HG03432 (cell line): ENCODE data around the gene PTPRN2.
"Not testable (repeated sequence)": the region's sequence is repeated elsewhere in the genome, so short reads cannot be mapped to it uniquely, and the experiment has no call there.

Experiments
- ATAC-seq: cut with Tn5 transposase; IDR thresholded peaks from one replicate; pipeline ENCODE4 v1.9.1; 2021; ENCODE audit warnings: mild to moderate bottlenecking, moderate library complexity; ENCODE audit not compliant: unreplicated experiment

The PTPRN2 gene

DNA sequence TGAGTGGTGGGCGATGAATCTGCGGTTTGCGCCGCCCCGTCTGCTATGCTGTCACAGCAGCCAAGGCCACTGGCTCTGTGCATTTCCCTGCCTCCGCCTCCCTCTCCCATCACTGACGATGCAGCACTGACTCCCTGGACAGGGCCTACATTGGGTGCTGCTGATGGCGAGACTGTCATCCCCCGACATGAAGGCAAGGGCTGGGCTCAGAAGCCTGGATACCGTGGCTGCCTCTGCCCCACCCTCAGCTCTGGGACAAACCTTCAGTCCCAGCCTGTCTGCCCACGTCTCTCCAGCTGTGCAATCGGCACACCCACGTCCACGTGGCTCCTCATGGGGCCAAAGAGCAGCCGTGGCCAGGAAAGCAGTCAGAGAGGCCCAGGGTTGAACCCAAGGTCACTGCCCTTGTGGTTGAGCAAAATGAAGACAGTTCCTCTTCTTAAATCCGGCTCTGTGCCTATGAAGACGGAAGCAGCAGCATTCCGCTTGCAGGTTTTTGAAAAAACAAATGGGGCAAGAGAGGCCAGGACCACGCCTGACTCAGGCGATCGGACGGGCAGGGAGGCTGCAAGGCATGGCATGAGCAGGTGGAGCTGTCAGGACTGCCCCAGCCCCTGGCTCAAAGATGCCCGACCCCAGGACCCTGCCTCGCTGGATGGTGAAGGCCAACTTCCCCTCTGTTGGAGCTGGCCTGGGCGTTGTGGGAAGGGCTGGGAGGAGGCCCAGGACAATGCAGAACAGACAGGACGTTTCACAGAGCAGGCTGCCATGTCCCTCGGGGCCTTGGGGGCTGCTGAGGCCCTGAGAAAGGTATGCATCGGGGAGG is 733.3 kb downstream of the PTPRN2 start:
- no peak for ATAC-seq

DNA sequence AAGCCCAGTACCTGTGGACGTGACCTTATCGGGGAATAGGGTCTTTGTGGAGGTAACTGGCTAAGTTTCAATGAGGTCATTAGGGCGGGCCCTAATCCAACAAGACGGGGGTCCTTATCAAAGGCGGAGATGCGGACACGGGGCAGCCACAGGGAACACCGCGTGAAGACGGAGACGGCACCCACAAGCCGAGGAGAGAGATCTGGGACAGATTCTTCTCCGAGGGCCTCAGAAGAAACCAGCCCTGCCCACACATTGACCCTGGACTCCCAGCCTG is 733.9 kb downstream of the PTPRN2 start:
- no peak for ATAC-seq

DNA sequence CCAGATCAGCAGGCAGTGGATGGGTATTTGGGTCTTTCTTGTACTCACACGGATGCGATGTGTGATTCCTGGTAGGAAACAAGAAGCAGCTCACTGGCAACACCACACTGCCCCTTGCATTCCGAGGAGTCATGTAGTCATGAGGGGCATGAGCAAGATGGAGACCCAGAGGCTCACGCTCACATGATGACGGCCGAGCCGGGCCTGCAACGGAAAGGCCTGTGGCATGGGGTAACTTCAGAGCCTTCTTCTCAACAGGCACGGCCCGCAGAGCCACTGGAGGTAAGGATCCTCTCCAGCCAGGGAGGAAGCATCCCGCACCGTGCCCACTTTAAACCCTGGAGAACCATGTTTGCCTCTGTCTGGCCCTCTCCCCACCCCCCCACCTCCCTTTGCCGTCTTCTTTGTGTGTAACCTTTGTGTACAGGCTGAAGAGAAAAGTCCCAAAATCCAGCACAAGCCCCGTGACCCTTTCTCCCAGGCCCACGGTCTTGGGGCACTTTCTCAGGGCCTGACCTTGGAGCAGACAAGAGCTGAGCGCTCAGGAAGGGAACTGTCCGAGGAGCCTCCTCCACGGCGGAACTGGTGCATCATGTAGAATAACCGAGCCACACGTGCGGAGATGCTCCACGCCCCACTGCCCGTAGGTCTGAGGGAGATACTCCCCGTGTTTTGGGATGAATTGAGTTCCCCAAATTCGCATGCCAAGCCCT is 734.4 kb downstream of the PTPRN2 start:
- ATAC-seq, result no peak

DNA sequence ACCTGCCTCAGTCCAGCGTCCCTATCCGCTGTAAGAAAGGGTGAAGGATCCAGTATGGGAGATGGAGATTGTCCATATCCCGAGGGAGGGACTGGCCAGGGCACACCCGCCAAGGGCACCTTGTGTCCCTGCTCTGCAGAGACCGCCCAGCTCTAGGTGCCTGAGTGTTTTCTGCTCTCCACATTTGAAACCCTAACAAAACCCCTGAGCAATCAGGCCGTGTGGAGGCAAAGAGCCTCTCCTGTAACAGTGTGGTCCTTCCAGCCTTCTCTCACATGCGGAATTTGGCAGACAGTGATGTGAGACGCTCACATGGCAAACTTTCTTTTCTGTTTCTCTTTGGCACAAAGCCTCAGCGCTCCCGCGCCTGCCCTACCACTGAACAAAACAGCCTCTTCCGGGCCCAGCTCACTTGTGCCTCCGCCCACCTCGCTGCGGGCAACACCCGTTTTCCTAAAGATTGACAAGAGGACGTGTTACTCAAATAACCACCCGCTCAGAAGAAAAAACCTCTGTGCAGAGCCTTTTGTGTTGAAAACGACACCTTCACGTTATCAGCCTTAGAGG is 736.0 kb downstream of the PTPRN2 start:
- ATAC-seq, result no peak

DNA sequence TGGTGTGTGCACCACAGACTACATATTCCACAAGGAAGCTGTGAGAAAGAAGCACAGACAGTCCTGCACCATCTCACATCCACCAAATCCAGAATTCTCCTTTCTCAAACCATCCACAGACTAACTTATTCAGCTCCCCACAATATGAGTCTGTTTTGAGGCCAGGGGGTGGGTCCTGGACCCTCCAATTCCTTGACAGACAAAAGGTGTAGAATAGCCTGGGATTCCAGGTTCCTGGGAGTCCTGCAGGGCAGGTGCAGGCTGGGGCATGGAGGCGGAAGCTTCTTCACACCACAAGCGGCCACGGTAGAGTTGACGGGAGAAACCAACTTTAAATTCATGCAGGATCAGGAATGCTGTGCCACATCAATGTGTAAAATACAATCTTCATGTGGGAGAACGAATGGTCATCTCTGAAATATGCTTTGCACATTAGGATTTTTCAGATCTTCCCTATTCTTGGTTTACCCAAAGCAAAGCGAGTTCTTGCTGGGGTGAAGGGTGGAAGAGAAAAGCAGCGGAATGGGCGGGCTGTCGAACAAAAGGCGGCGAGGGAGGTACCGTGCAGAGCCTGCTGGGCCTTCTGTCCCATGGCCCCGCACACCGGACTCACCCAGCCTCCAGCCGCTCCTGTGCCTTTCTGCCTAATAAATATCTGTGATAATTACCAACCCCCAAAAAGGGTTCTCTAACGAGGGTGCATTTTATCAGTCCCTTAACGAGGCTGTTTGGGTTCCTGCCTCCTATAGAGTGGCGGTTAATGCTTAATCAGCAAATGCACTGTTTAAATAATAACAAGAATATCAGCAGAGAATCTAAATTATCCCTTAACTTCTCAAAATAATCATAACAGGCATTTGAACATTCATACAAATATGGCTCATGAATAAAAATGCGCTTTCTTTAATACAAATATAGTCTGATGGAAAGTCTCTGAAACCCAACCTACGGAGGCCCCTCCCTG is 736.9 kb downstream of the PTPRN2 start:
- no peak for ATAC-seq

DNA sequence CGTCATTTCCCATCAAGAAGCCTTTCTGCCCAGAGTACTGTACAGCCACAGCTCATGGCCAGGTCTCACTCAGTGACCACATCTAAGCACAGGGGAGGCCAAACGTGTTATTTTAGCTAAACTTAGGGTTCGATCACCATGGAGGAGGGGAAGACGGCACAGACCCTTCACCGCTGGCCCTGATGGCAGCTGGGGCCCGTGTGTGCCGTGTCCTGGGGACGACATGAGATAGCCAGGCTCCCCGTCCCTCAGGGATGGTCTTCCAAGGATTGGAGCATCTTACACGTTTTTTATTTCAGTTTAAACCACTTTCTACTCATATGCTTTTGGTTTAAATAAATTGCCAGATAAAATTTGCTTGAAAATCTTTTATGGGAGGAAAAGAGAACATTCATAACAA is 737.9 kb downstream of the PTPRN2 start:
- no peak for ATAC-seq

DNA sequence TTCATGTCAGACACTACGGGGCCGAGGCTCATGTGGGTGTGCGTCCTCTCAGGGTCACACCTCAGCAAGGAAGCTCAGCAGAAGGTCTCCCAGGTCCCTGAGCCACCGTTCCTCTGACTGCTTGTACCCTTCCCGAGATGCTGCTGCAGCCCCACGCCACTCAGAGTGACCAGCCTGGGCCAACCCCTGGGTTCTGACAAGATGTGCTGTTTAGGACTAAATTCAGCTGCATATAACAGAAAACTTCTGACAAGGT is 738.4 kb downstream of the PTPRN2 start:
- ATAC-seq, result no peak

DNA sequence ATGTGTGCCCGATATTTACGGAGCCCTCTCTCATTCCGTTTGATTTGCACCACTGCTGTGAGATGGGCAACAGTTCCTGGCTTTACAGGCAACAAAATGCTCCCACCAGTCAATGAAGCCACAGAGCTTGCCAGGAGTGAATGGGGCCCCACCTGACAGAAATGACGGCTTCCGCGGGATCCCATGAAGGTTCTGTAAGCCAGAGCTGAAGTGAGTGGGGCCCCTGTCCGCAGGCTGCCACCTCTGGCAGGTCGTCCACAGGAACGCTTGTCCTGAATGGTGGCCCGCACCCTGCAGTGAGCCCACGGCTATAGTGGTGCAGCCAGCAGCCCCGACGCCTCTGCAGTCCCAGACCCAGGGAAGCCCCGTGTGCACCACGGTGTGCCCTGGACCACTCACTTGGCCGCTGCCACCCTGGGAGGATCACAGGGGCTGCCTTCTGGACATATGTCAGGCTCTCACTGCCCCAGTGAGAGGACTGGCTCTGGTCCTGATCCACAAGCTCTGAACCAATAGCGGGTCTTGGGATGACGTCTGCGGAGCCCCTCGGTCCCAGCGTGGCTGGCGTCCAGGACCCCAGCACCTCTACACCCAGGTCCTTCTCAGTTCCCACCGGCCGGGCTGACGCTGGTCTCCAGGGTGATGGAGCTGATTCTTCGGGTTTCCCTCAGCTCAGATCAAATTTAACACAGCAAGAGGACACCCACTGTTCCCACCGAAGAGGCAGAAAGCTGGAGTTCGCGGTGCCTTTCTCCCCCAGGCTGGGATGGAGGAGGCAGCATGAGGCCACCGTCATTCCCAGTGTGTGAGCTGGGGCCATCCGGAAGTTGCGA is 738.9 kb downstream of the PTPRN2 start:
- no peak for ATAC-seq

DNA sequence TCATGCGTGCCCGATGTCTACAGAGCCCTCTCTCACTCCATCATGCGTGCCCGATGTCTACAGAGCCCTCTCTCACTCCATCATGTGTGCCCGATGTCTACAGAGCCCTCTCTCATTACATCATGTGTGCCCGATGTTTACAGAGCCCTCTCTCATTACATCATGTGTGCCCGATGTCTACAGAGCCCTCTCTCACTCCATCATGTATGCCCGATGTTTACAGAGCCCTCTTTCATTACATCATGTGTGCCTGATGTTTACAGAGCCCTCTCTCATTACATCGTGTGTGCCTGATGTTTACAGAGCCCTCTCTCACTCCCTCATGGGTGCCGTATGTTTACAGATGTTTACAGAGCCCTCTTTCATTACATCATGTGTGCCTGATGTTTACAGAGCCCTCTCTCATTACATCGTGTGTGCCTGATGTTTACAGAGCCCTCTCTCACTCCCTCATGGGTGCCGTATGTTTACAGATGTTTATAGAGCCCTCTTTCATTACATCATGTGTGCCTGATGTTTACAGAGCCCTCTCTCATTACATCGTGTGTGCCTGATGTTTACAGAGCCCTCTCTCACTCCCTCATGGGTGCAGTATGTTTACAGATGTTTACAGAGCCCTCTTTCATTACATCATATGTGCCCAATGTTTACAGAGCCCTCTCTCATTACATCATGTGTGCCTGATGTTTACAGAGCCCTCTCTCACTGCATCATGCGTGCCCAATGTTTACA is 739.7 kb downstream of the PTPRN2 start:
- not testable (repeated sequence) for ATAC-seq

DNA sequence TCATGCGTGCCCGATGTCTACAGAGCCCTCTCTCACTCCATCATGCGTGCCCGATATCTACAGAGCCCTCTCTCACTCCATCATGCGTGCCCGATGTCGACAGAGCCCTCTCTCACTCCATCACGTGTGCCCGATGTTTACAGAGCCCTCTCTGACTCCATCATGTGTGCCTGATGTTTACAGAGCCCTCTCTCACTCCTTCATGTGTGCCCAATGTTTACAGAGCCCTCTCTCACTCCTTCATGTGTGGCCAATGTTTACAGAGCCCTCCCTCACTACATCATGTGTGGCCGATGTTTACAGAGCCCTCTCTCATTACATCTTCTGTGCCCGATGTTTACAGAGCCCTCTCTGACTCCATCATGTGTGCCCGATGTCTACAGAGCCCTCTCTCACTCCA is 740.9 kb downstream of the PTPRN2 start:
- ATAC-seq, result not testable (repeated sequence)

DNA sequence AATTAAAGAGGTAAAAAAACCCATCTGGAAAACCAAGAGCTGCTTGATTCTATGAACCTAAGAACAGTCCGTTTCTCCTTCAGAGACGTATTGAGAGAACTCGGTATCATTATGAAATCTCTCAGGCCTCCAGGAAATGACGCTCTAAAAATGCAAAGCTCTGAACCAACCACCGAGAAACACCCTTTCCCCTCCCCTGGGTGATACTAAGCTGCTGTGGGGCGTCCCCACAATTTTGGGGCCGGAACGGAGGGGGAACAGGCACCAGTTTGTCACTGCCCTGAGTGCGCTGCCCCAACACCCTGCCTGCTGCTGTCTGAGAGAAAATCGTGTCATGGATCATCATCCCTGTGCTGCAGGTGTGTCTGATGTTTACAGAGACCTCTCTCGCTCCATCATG is 741.4 kb downstream of the PTPRN2 start:
- ATAC-seq, result no peak

DNA sequence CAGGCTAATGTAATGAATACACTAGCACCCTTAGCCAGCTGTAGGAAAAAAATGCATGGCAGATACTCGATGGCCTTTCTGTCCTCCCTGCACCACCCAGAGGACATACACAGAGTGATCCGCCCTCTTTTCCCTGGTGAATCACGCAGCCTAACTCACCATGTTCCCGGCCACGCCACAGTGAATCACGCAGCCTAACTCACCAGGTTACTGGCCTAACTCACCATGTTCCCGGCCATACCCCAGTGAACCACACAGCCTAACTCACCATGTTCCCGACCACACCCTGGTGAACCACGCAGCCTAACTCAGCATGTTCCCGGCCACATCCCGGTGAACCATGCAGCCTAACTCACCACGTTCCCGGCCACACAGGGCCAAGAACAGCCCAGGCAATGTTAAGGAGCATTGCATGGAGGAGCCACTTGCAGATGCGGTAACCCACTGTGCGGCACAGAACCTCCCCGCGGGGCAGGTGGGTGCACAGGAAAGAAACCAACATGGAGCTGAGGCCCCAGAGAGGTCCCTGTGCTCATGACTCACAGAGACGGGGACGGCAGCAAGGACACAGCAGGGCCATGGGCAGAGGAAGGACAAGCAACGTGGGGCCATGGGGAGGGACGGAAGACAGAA is 742.3 kb downstream of the PTPRN2 start:
- ATAC-seq, result no peak

DNA sequence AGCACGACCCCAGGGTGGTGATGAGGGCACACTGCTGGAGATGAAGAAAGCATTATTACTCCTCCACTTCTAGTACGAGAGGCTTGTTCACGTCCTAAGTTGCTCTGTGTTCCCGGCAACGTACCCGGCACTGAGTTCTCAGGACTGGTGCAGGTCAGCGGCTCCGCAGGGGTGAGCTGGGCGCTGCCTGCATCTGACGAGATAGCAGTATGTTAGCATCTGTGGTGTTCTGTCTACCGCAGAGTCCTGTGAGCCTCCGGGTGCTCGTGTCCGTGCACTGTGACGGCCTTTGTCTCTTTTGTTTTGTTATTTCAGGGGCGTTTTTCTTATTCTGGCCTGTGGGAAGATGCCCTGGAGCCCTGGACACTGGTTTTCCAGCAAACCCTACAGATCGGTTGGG is 743.0 kb downstream of the PTPRN2 start:
- ATAC-seq, result no peak

DNA sequence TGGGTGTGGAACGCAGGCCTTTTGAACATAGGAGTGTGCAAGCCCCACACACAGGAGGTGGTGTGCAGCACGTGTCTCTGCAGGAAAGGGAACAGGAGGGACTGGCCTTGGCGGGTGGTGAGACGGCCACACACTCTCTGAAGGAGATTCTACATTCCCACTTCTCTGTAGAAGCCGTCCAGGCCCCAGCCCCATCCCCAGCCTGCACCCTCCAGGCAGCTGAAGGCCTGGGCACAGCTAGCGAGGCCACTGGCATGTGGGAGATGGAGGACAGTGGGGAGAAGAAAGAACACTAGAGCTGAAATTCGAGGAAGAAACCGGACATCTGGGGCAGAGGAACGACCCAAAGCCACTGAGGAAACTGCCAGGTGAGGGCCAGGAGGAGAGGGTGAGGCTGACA is 743.5 kb downstream of the PTPRN2 start:
- no peak for ATAC-seq

DNA sequence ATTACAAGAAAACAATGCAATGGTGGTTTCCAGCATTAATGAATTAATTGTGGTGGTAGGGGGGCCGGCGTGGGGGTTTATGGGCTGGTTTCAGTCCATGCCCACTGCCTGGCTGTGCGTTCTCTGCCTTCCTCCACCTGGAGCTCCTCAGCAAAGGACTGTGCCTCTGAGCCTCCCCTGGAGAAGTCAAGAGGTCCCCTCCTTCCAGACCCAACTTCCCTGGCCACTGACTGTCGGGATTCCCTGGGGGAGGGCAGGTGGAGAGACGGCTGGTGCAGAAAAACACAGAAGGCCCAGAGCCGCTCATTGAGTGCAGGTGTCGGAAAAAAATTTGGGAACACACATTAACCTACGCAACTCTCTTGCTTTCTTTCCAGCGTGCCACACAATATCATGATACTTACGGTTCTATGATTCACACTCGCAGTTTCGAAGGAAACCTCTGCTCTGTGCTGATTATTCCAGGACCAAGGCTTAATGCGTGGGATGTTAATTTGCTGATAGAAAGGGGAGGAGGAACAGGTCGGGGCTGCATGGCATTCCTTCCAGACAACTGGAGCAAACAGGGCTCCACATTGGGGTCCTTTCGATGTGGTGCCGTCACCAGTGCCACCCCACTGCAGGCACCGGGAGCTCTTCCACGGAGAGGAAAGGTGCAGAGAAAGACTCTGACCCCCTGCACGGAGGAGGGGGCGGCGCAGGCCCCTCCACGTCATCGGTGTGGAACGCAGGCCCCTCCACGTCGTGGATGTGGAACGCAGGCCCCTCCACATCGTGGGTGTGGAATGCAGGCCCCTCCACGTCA is 744.1 kb downstream of the PTPRN2 start:
- ATAC-seq, result no peak

DNA sequence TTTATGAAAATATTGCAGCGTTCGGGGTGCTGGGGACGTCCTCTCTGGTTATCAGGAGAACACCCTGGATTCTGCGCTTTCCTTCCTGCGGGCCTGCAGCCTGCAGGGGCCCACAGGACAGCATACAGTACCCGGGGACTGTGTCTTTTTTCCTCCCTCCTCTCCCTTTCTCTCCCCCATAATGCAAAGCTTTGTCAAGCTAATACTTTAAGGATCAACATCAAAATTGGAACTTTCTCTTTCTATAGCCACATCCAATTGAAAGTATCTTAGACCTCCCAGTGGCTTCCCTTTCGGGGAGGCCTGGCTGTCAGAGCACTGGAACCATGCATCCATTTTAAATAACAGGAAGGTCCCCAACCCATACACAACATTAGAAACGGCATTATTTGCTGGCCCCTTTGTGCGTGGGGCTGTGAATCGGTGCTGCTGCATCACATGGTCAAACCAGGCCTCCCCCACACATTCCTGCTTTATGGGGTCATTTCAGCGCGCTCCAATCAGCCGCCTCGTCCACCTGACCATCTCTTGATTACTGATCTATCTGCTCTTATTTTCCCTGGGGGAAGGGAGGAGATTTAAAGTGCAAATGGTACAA is 745.8 kb downstream of the PTPRN2 start:
- no peak for ATAC-seq

DNA sequence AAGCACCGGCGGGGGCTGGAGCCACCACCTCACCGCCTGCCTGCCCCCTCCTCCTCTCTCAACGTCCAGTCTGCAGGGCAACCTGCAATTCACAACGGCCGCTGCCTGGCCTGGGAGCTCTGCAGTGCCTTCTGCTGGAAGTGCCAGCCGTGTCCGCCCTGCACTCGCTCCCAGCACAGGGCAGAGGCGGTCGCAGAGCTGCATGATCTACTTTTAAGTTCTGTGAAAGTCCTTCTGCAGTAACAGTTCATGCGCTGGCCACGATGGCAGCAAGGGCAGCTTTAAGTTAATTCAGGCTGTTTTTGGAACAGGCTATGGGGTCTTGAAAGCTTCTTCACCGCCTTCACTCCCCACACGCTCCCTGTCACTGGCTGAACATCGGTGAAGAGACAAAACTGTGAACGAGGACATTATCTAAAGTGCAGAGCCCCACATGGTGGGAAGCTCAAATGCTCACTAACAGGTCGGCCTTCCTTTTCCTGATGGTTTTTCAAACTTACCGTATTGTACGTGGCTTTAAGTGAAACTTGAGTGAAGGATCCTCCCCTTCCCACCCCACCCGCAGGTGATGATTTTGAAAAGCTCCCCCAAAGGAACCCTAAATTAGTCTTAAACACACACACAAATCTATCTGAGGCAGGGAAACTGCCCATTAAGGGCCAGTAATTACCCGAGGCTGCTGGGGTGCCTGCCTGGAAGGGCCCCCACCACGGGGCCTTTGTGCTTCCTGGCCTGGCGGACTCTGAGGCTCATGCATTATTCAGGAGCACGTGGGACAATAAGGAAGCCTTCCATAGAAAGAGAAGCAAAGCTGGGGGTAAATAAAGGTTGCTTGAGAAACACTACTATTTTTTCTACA is 746.5 kb downstream of the PTPRN2 start:
- no peak for ATAC-seq
